H9 (cell line): ENCODE measurements around the gene YWHAH. TPM values are rescaled to one million over a fixed set of nuclear protein-coding genes. Genes with fewer than 3 reads are reported as not detected.

Experiments
- DNase-seq: peaks from one replicate; pipeline ENCODE4 v3.0.0-alpha.2; 2017
- H2AFZ ChIP-seq: one replicate; pipeline ENCODE4 v1.6.1; 2013; ENCODE audit warnings: mild to moderate bottlenecking, low read length, control low read depth, moderate library complexity
- H2AK5ac ChIP-seq: 2 replicates; pipeline ENCODE4 v1.6.1; 2013; ENCODE audit warnings: low read length, control low read depth, mixed read lengths; ENCODE audit not compliant: insufficient read length
- H2BK120ac ChIP-seq: one replicate; pipeline ENCODE4 v1.6.1; 2013; ENCODE audit warnings: low read depth, mild to moderate bottlenecking, low read length, control low read depth, inconsistent platforms; ENCODE audit not compliant: poor library complexity, severe bottlenecking
- H2BK12ac ChIP-seq: 2 replicates; pipeline ENCODE4 v1.6.1; 2013; ENCODE audit warnings: low read length, control low read depth, mixed read lengths, low read depth; ENCODE audit not compliant: insufficient read length
- H2BK15ac ChIP-seq: 2 replicates; pipeline ENCODE4 v1.6.1; 2013; ENCODE audit warnings: low read depth, low read length, control low read depth
- H2BK20ac ChIP-seq: one replicate; pipeline ENCODE4 v1.6.1; 2013; ENCODE audit warnings: low read depth, mild to moderate bottlenecking, low read length, control low read depth, inconsistent platforms; ENCODE audit not compliant: poor library complexity, severe bottlenecking
- H2BK5ac ChIP-seq: 2 replicates; pipeline ENCODE4 v1.6.1; 2013; ENCODE audit warnings: low read length, control low read depth, mixed read lengths; ENCODE audit not compliant: insufficient read length
- H3K14ac ChIP-seq: 2 replicates; pipeline ENCODE4 v1.6.1; 2013; ENCODE audit warnings: low read length, control low read depth; ENCODE audit not compliant: insufficient read depth
- H3K18ac ChIP-seq: 2 replicates; pipeline ENCODE4 v1.6.1; 2013; ENCODE audit warnings: low read depth, mild to moderate bottlenecking, mixed read lengths, low read length, control low read depth; ENCODE audit not compliant: insufficient read length
- H3K23ac ChIP-seq: 2 replicates; pipeline ENCODE4 v1.6.1; 2013; ENCODE audit warnings: low read length, control low read depth, mixed read lengths, low read depth; ENCODE audit not compliant: insufficient read length
- H3K23me2 ChIP-seq: 2 replicates; pipeline ENCODE4 v1.6.1; 2013; ENCODE audit warnings: low read depth, mild to moderate bottlenecking, mixed read lengths, low read length, control low read depth; ENCODE audit not compliant: insufficient read length, poor library complexity, severe bottlenecking
- H3K27ac ChIP-seq: 2 replicates; pipeline ENCODE4 v1.5.1; 2013; ENCODE audit warnings: low read length, control low read depth, mixed read lengths, low read depth; ENCODE audit not compliant: insufficient read length
- H3K27me3 ChIP-seq: 2 replicates; pipeline ENCODE4 v1.6.1; 2013; ENCODE audit warnings: low read length, control low read depth, inconsistent platforms; ENCODE audit not compliant: insufficient read depth
- H3K4ac ChIP-seq: 2 replicates; pipeline ENCODE4 v1.6.1; 2013; ENCODE audit warnings: low read depth, mild to moderate bottlenecking, control low read depth, inconsistent platforms, low read length, moderate library complexity
- H3K4me1 ChIP-seq: 2 replicates; pipeline ENCODE4 v1.6.1; 2013; ENCODE audit warnings: low read length, control low read depth, inconsistent platforms; ENCODE audit not compliant: insufficient read depth
- H3K4me2 ChIP-seq: 2 replicates; pipeline ENCODE4 v1.6.1; 2013; ENCODE audit warnings: low read length, control low read depth, mixed read lengths; ENCODE audit not compliant: insufficient read length, insufficient read depth
- H3K56ac ChIP-seq: 2 replicates; pipeline ENCODE4 v1.6.1; 2013; ENCODE audit warnings: low read depth, mild to moderate bottlenecking, mixed read lengths, low read length, control low read depth; ENCODE audit not compliant: insufficient read length
- H3K79me1 ChIP-seq: 2 replicates; pipeline ENCODE4 v1.6.1; 2013; ENCODE audit warnings: low read depth, mild to moderate bottlenecking, moderate library complexity, low read length, control low read depth, inconsistent platforms; ENCODE audit not compliant: insufficient read depth, poor library complexity, severe bottlenecking
- H3K79me2 ChIP-seq: 2 replicates; pipeline ENCODE4 v1.6.1; 2013; ENCODE audit warnings: low read length, control low read depth, inconsistent platforms; ENCODE audit not compliant: insufficient read depth
- H3K9ac ChIP-seq: 2 replicates; pipeline ENCODE4 v1.6.1; 2013; ENCODE audit warnings: low read length, control low read depth, mixed read lengths; ENCODE audit not compliant: insufficient read length; ENCODE audit errors: extremely low read depth
- H3K9me3 ChIP-seq: one replicate; pipeline ENCODE4 v1.6.1; 2013; ENCODE audit warnings: low read depth, low read length, inconsistent platforms; ENCODE audit not compliant: control insufficient read depth
- H3T11ph ChIP-seq: one replicate; pipeline ENCODE4 v1.6.1; 2013; ENCODE audit warnings: mild to moderate bottlenecking, low read length, control low read depth, inconsistent platforms
- H4K20me1 ChIP-seq: one replicate; pipeline ENCODE4 v1.6.1; 2013; ENCODE audit not compliant: control insufficient read depth, insufficient read length, insufficient read depth
- H4K5ac ChIP-seq: 2 replicates; pipeline ENCODE4 v1.6.1; 2013; ENCODE audit warnings: low read depth, mild to moderate bottlenecking, mixed read lengths, low read length, control low read depth; ENCODE audit not compliant: insufficient read length
- H4K8ac ChIP-seq: replicated peaks from 2 replicates; pipeline ENCODE4 v1.6.1; 2013; ENCODE audit warnings: low read length, control low read depth, mixed read lengths, low read depth; ENCODE audit not compliant: insufficient read length
- H4K91ac ChIP-seq: 2 replicates; pipeline ENCODE4 v1.6.1; 2013; ENCODE audit warnings: low read depth, mild to moderate bottlenecking, moderate library complexity, mixed read lengths, low read length, control low read depth; ENCODE audit not compliant: insufficient read length
- H3K27ac Mint-ChIP-seq, 3 experiments: 2 replicates in 2 of 3; 3 replicates in 1 of 3; pipeline ENCODE4 v1.8.0; 2020 to 2021; ENCODE audit warnings: mixed read lengths in 3 of 3, mild to moderate bottlenecking in 1 of 3, moderate library complexity in 1 of 3
- H3K27me3 Mint-ChIP-seq: 2 replicates; pipeline ENCODE4 v1.8.0; 2021; ENCODE audit warnings: low read depth, mild to moderate bottlenecking, moderate library complexity, mixed read lengths
- H3K36me3 Mint-ChIP-seq, 3 experiments: 2 replicates in 2 of 3; 3 replicates in 1 of 3; pipeline ENCODE4 v1.8.0; 2020 to 2021; ENCODE audit warnings: low read depth in 3 of 3, mixed read lengths in 3 of 3; ENCODE audit not compliant: insufficient read depth in 1 of 3
- H3K4me1 Mint-ChIP-seq, 2 experiments: 2 replicates each; pipeline ENCODE4 v1.8.0; 2020; ENCODE audit warnings: mixed read lengths in 2 of 2
- H3K4me3 Mint-ChIP-seq, 2 experiments: 2 replicates in 1 of 2; 3 replicates in 1 of 2; pipeline ENCODE4 v1.8.0; 2020 to 2021; ENCODE audit warnings: mild to moderate bottlenecking in 2 of 2, mixed read lengths in 2 of 2, moderate library complexity in 1 of 2
- H3K9me3 Mint-ChIP-seq, 2 experiments: 2 replicates in 1 of 2; 3 replicates in 1 of 2; pipeline ENCODE4 v1.8.0; 2020; ENCODE audit warnings: mild to moderate bottlenecking in 2 of 2, mixed read lengths in 2 of 2, moderate library complexity in 1 of 2
- WGBS: extraction: QIAGEN DNeasy Blood & Tissue Kit; methylation state at CpG from one replicate; pipeline ENCODE4 v1.1.7; 2013; ENCODE audit warnings: missing lambda C conversion rate, low lambda C conversion rate, mixed read lengths; ENCODE audit not compliant: insufficient read length; ENCODE audit errors: extremely low coverage; 5-methylcytosine and 5-hydroxymethylcytosine counted together
- total RNA-seq: library from RNA; stranded (reverse); gene quantifications from 2 replicates; pipeline ENCODE4 v1.2.1, GENCODE V29; 2021
- TF ChIP-seq, protein P1 (sequence below): fragments of 200-600 bp; sonication (generic); conservative IDR thresholded peaks from 3 replicates; pipeline ENCODE4 v1.8.0; 2021; ENCODE audit warnings: antibody characterized with exemption, mild to moderate bottlenecking

YWHAH gene
- total RNA-seq, 1 experiment from 2014 or later = 250 TPM

DNA sequence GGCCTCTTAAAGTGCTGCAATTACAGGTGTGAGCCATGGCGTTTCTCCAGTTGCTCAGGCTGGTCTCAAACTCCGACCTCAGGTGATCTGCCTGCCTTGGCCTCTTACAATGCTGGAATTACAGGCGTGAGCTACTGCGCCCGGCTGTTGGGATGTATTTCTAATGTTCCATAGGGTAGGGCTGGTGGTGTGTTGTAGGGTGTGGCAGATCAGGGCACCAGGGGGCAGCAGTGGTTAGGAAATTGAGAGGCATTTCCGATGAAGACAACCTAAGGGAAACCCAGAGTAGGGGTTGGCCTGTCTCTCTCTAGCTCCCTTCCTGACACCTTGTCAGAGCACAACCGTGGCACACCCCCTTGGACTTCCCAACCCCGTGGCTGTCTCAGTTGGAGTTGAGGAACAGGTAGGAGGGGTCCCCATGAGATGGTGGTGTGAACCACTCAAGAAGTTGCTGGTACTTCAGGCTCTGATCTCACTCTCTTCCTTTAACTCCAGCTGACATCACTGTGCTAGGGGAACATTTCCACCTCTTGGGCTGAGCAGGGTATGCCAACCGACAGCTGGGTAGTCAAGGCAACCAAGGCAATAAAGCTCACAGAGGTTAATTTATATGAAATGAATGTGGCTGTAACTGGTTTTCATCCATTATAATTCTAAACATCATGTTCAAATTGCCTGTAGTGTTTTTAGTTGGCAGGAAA lies 33.0 kb downstream of the YWHAH start:
- H2AK5ac ChIP-seq = no peak overlapping the region
- H3K9me3 ChIP-seq = no peaks in the 10 kb centered on the region
- no peak overlapping the region for H3K4me2 ChIP-seq
- no peak overlapping the region for H3K4me3 Mint-ChIP-seq
- H2AFZ ChIP-seq = no peak overlapping the region
- H3K27ac ChIP-seq = no peak overlapping the region
- no peak overlapping the region for H2BK20ac ChIP-seq
- no peaks in the 10 kb centered on the region for H3K4me1 ChIP-seq
- peak; percentile 90 for DNase-seq
- H3K23ac ChIP-seq = no peak overlapping the region
- no peak overlapping the region for H2BK5ac ChIP-seq
- H4K5ac ChIP-seq = no peak overlapping the region
- H3K9me3 Mint-ChIP-seq = no peaks in the 10 kb centered on the region
- H3K27me3 ChIP-seq = no peaks in the 10 kb centered on the region
- peaks cover 12% of the 10 kb centered on the region for H3K27me3 Mint-ChIP-seq
- no peaks in the 10 kb centered on the region for H4K20me1 ChIP-seq
- H2BK15ac ChIP-seq = no peak overlapping the region
- no peak overlapping the region for H3K9ac ChIP-seq
- H3K23me2 ChIP-seq = no peaks in the 10 kb centered on the region
- no peak overlapping the region for H4K91ac ChIP-seq
- no peak overlapping the region for H3T11ph ChIP-seq
- H3K14ac ChIP-seq = no peak overlapping the region
- no peak overlapping the region for H2BK12ac ChIP-seq
- TF ChIP-seq, protein P1, sequence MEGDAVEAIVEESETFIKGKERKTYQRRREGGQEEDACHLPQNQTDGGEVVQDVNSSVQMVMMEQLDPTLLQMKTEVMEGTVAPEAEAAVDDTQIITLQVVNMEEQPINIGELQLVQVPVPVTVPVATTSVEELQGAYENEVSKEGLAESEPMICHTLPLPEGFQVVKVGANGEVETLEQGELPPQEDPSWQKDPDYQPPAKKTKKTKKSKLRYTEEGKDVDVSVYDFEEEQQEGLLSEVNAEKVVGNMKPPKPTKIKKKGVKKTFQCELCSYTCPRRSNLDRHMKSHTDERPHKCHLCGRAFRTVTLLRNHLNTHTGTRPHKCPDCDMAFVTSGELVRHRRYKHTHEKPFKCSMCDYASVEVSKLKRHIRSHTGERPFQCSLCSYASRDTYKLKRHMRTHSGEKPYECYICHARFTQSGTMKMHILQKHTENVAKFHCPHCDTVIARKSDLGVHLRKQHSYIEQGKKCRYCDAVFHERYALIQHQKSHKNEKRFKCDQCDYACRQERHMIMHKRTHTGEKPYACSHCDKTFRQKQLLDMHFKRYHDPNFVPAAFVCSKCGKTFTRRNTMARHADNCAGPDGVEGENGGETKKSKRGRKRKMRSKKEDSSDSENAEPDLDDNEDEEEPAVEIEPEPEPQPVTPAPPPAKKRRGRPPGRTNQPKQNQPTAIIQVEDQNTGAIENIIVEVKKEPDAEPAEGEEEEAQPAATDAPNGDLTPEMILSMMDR = peak; percentile 90
- H3K79me2 ChIP-seq = no peaks in the 10 kb centered on the region
- no peak overlapping the region for H2BK120ac ChIP-seq
- no peak overlapping the region for H4K8ac ChIP-seq
- no peaks in the 10 kb centered on the region for H3K79me1 ChIP-seq
- no CpG with 5 or more reads among the region's 9 CpGs for WGBS
- no peak overlapping the region for H3K4ac ChIP-seq
- no peak overlapping the region for H3K56ac ChIP-seq
- peak overlapping the region in 1 of 3 experiments; percentile 67; a peak in 1 of 7 replicates for H3K27ac Mint-ChIP-seq
- H3K18ac ChIP-seq = no peak overlapping the region
- no peaks in the 10 kb centered on the region for H3K36me3 Mint-ChIP-seq
- peaks cover 0 to 2% of the 10 kb centered on the region in 2 experiments; a peak in 1 of 4 replicates for H3K4me1 Mint-ChIP-seq
